GM12874 (cell line): ENCODE results near the gene UPK3A.

Experiments used
- TF ChIP-seq, protein P1 (sequence below): IDR thresholded peaks from 2 replicates; pipeline ENCODE4 v1.5.1; 2011; ENCODE audit warnings: low read depth, mild to moderate bottlenecking, control low read depth, low read length, moderate library complexity; ENCODE audit not compliant: insufficient read depth

Gene UPK3A

DNA sequence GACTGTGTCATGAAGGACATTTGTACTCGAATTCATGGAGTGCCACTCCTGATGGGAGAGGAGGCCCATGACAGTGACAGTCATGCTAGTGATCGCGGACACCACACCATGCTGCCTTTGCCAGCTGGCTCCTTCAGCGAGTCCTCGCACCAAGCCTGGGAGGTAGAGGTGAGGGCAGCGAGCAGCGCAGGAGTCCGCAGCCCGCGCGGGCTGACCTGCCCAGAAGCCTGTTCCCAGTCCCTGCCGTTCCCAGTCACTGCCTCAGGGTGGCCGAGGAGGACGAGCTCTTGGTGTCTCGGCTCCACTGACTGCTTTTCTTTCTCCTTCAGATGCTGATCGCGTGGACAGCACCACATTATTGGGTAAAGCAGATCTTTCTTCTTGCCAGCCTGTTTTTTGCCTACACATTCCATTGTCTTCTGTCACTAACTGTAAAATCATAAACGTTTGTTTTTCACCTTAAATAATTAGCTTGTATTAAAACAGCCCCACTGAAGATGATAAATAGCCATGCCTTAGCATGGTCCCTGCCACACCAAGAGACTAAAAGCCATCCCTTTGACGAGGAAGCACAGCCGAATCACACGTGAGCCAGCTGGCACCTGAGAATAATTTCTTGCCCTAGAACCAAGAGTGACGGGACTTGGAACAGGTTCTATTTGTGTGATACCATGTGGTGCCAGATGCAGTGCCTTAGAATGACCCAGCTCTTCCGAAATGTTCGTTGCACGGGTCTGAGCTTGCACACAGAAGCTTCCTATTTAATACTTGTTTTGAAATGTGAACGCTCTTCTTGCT lies 50.5 kb downstream of the UPK3A start:
- TF ChIP-seq, protein P1, sequence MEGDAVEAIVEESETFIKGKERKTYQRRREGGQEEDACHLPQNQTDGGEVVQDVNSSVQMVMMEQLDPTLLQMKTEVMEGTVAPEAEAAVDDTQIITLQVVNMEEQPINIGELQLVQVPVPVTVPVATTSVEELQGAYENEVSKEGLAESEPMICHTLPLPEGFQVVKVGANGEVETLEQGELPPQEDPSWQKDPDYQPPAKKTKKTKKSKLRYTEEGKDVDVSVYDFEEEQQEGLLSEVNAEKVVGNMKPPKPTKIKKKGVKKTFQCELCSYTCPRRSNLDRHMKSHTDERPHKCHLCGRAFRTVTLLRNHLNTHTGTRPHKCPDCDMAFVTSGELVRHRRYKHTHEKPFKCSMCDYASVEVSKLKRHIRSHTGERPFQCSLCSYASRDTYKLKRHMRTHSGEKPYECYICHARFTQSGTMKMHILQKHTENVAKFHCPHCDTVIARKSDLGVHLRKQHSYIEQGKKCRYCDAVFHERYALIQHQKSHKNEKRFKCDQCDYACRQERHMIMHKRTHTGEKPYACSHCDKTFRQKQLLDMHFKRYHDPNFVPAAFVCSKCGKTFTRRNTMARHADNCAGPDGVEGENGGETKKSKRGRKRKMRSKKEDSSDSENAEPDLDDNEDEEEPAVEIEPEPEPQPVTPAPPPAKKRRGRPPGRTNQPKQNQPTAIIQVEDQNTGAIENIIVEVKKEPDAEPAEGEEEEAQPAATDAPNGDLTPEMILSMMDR, result no peak

DNA sequence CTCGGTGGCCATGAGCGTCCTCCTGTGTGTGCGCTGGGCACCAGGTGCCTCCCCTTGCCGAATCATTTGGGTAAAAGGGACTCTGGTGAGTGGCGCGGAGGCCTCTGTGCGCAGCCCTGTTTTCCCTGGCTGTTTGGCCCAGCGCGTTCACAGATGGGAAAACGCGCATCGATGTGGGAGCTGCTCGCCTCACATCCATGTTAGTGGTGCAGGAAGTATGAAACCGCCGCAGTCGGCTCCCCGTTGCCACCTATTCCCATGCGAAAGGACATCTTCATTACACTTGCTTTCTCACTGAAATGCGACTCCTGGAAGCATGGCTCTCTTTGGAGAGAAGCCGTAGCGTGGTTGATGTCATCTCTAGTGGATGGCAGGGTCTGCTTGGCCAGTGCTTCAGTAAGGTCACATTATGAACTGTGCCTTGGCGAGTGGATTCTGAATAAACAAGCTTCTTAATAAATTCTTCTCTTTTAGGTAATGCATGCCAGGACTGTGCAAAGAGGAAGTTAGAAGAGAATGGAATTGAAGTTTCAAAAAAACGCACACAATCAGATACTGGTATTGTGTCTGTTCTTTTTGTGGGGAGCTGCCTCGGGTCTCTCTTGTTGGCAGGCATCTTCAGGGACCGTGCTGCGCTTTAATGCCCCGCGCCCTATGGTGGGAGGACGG lies 51.2 kb downstream of the UPK3A start:
- TF ChIP-seq, protein P1, result no peak

DNA sequence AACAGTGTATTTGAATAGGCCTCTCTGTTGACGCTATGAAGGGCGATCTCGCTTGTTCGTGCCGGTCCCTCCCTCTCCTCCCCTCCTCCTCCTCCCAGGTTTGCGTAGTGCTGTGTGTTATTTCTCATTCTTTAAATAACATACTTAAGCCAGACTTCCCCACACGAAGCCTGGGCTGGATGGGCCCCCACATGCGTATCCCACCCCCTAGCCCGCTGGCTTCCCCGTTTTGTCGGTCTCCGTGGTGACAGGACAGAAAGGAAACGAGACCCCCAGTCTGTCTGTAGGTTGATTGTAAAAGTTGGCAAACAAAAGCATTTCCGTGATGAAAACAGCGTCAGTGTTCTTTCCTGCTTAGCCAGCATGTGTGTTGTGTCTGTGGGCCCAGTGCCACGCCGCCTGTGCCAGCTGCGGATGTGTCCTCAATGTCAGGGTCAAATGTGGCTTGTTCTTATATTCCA lies 52.3 kb downstream of the UPK3A start:
- TF ChIP-seq, protein P1, result no peak

DNA sequence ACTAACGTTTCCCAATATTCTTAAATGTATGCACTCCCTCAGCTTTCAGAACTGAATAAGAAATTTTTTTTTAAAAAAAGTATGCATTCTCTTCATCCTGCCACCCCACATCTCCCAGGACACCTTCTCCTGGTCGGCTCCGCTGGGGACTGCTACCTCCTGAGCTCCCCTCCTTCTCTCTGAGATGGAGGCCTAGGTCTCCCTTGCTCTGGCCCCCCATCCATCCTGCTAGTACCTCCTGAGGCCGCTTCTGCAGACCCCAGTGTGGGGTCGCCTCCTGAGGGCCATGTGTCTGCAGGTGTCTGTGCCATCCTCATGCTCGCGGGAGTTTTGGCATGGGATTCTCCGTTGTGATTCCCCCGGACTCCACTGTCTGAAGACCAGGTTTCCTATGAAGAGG lies 52.8 kb downstream of the UPK3A start:
- TF ChIP-seq, protein P1, result no peak

DNA sequence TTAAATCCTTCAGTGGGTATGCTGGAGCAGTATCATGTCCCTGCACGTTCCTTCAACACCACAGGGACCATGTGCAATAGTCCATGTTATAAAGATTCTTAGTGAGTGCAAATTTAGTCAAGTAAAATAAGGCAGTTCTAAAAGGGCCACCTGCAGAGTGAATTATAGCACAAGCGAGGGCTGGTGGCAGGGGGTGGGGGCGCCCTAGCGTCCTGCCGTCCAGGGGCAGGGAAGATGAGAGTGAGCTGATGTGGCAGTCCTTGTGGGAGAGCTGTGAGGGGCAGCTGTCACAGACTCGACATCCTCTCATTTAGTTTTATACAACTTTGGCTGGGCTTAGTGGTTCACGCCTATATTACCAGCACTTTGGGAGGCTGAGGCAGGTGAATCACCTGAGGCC lies 54.0 kb downstream of the UPK3A start:
- TF ChIP-seq, protein P1, result no peak

DNA sequence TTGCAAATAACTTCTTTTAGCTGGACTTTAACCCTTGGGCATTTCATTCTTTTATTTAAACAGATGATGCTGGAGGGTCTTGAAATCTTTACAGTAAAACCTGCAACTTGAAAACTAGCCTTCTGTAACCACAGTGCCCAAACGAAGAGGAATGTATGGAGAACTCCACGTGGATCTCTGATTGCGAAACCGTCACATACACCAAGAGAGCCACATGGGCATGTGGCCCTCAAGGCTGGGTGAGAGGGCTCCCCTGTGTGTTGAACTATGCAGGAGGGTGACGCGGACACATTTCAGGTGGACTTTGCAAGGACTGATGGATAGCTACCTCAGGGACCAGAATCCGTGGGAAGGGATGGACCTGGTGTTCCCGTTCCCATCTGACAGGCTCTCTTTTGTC lies 55.6 kb downstream of the UPK3A start:
- TF ChIP-seq, protein P1, result no peak

DNA sequence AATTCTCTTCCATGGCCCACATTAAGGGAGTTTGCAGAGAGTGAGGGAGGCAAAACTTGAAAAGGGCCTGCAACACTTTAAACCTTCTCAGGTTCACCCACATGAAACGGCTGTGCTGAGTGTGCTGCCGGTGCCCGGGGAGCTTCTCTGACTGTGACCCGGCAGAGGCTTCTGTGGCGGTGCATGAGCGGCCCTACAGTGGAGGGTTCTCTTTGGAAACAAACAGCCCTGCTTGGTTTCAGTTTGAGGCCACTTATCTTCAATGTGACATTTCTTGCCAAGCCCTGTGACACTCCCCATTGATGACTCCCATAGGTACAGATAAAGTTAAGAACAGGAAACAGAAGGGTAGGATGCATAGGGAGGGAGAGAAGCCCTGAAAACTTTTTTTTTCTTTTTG lies 56.7 kb downstream of the UPK3A start:
- TF ChIP-seq, protein P1, result no peak
